HepG2 (cell line): ENCODE data around the gene TECRL. TPM values are rescaled to one million over a fixed set of nuclear protein-coding genes. Genes with fewer than 3 reads are reported as not detected.

Experiments
- ATAC-seq: fragments of 200-7000 bp; cut with Tn5 transposase; 3 replicates; pipeline ENCODE4 v1.9.1; 2020; ENCODE audit warnings: mild to moderate bottlenecking, moderate library complexity
- BruUV-seq: library from RNA; stranded (reverse); fragments of 400-500 nt; replicated peaks from 2 replicates; lab custom pipeline; 2021; lab: Mats Ljungman, UMichigan
- CTCF ChIA-PET: fragments of 300-600 bp; formaldehyde crosslinking; extraction: SDS; loops from one replicate; lab custom pipeline; 2021; ENCODE audit warnings: low total read pairs, inconsistent platforms, low intra/inter-chr PET ratio; lab: Yijun Ruan, JAX
- POLR2A ChIA-PET: fragments of 350-600 bp; sonication (Branson Sonifier 250); formaldehyde crosslinking; loops from one replicate; lab custom pipeline; 2020; ENCODE audit warnings: antibody characterized with exemption, inconsistent platforms; lab: Yijun Ruan, JAX
- DNase-seq: peaks from one replicate; pipeline ENCODE4 v3.0.0-alpha.2; 2015; ENCODE audit warnings: low spot score
- FAIRE-seq: peaks from 3 replicates; lab custom pipeline; 2011; peaks lifted over from hg19 to GRCh38; lab: Jason Lieb, UNC
- H2AFZ ChIP-seq: one replicate; pipeline ENCODE4 v1.6.1; 2011; ENCODE audit warnings: low read length, inconsistent platforms
- H3K27ac ChIP-seq: fragments of 300-600 bp; 3 replicates; pipeline ENCODE4 v1.8.0; 2011; ENCODE audit warnings: mixed run types, mild to moderate bottlenecking, mixed read lengths, low read length, inconsistent platforms; ENCODE audit not compliant: insufficient read depth; ENCODE audit errors: extremely low read length
- H3K27me3 ChIP-seq, 2 experiments: fragments of 200-600 bp in 1 of 2; 2 replicates in 1 of 2; 3 replicates in 1 of 2; pipeline versions ENCODE4 v1.6.0 to v1.8.0; 2011; ENCODE audit warnings: low read length in 2 of 2, mild to moderate bottlenecking in 2 of 2, moderate library complexity in 2 of 2, inconsistent platforms in 1 of 2; ENCODE audit not compliant: insufficient read depth in 2 of 2, control insufficient read depth in 1 of 2
- H3K36me3 ChIP-seq, 2 experiments: fragments of 200-600 bp in 1 of 2; replicated peaks in 1 of 2; 2 replicates in 1 of 2; 3 replicates in 1 of 2; pipeline versions ENCODE4 v1.5.1 to v1.8.0; 2011; ENCODE audit warnings: low read length in 2 of 2, inconsistent platforms in 1 of 2; ENCODE audit not compliant: insufficient read depth in 2 of 2, control insufficient read depth in 1 of 2
- H3K4me1 ChIP-seq: 2 replicates; pipeline ENCODE4 v1.5.1; 2012; ENCODE audit warnings: low read length, inconsistent platforms; ENCODE audit not compliant: insufficient read depth
- H3K4me2 ChIP-seq: 2 replicates; pipeline ENCODE4 v1.6.0; 2011; ENCODE audit warnings: low read depth, low read length, inconsistent platforms
- H3K4me3 ChIP-seq, 3 experiments: fragments of 200-600 bp in 1 of 3; sonication (generic), shearing (Covaris generic) in 1 of 3; replicated peaks in 1 of 3; 2 replicates each; pipeline ENCODE4 v1.5.1; 2011 to 2016; ENCODE audit warnings: low read length in 3 of 3, inconsistent platforms in 2 of 3, low read depth in 2 of 3, mild to moderate bottlenecking in 2 of 3, control low read depth in 1 of 3, mixed read lengths in 1 of 3; ENCODE audit not compliant: insufficient read depth in 1 of 3
- H3K79me2 ChIP-seq: one replicate; pipeline ENCODE4 v1.6.1; 2011; ENCODE audit warnings: low read length, inconsistent platforms; ENCODE audit not compliant: insufficient read depth
- H3K9ac ChIP-seq: 2 replicates; pipeline ENCODE4 v1.6.0; 2011; ENCODE audit warnings: mild to moderate bottlenecking, low read depth, low read length, inconsistent platforms; ENCODE audit not compliant: insufficient read depth
- H3K9me3 ChIP-seq: 2 replicates; pipeline ENCODE4 v1.5.1; 2012; ENCODE audit warnings: mild to moderate bottlenecking, low read length
- H4K20me1 ChIP-seq: 2 replicates; pipeline ENCODE4 v1.6.0; 2011; ENCODE audit warnings: inconsistent platforms, mild to moderate bottlenecking, low read length, moderate library complexity; ENCODE audit not compliant: insufficient read depth
- GATAD1 ChIP-seq: IDR thresholded peaks from 2 replicates; pipeline ENCODE4 v1.6.1; 2016; ENCODE audit warnings: missing genetic modification reagents, missing compliant biosample characterization
- MIER3 ChIP-seq: IDR thresholded peaks from 2 replicates; pipeline ENCODE4 v1.6.1; 2016; ENCODE audit warnings: missing compliant biosample characterization, borderline replicate concordance
- NFE2 ChIP-seq: sonication (generic); formaldehyde crosslinking; IDR thresholded peaks from 2 replicates; pipeline ENCODE4 v1.4.0; 2020; ENCODE audit warnings: missing genetic modification reagents
- POLR2AphosphoS2 ChIP-seq: IDR thresholded peaks from 2 replicates; pipeline ENCODE4 v1.6.1; 2011; ENCODE audit warnings: low read depth, low read length, improper control_type of control experiment
- RAD51 ChIP-seq: fragments of 450-650 bp; IDR thresholded peaks from 2 replicates; pipeline ENCODE4 v1.6.1; 2016; ENCODE audit warnings: borderline replicate concordance
- RCOR2 ChIP-seq: IDR thresholded peaks from 2 replicates; pipeline ENCODE4 v1.6.1; 2016; ENCODE audit warnings: missing biosample characterization, missing genetic modification reagents
- RXRA ChIP-seq: sonication (generic); formaldehyde crosslinking; IDR thresholded peaks from 2 replicates; pipeline ENCODE4 v1.5.1; 2020; ENCODE audit warnings: missing genetic modification reagents
- SP2 ChIP-seq: sonication (generic); formaldehyde crosslinking; IDR thresholded peaks from 2 replicates; pipeline ENCODE4 v1.5.1; 2020; ENCODE audit warnings: mild to moderate bottlenecking, missing genetic modification reagents
- ZNF614 ChIP-seq: IDR thresholded peaks from 2 replicates; pipeline ENCODE4 v1.6.1; 2018; ENCODE audit warnings: missing biosample characterization, missing genetic modification reagents, inconsistent platforms, borderline replicate concordance
- ZNF792 ChIP-seq: IDR thresholded peaks from 2 replicates; pipeline ENCODE4 v1.6.1; 2016
- in situ Hi-C: cut with HindIII; loops from 2 replicates; pipeline ENCODE4 v1.10.0; 2017; ENCODE audit warnings: low pct_unique_long_range_greater_than_20kb; ENCODE audit not compliant: extremely low pct_ligation_motif_present
- intact Hi-C: fragments of 100-400 bp; cut with micrococcal nuclease; formaldehyde crosslinking; loops from one replicate; pipeline ENCODE4 v1.10.0; 2022; ENCODE audit not compliant: unreplicated experiment
- polyA plus RNA-seq, 8 experiments: library from polyadenylated mRNA; depleted of rRNA in 3 of 8; stranded (reverse) in 7 of 8; unstranded in 1 of 8; fragments of >200 nt; fragmentation: Illumina TruSeq in 4 of 8; extraction: Trizol in 4 of 8; gene quantifications; 2 replicates each; pipeline versions ENCODE4 v1.2.1 to v1.2.3, GENCODE V29; 2011 to 2016; ENCODE audit warnings: low read depth in 4 of 8, missing spikeins in 1 of 8, mixed read lengths in 1 of 8; ENCODE audit not compliant: insufficient read depth in 1 of 8
- total RNA-seq, 5 experiments: library from RNA; depleted of rRNA; stranded (reverse); fragments of >200 nt; fragmentation: Illumina TruSeq; extraction: Trizol; gene quantifications; 2 replicates each; pipeline ENCODE4 v1.2.3, GENCODE V29; 2016; ENCODE audit warnings: low read depth in 1 of 5
- TF ChIP-seq, protein P1 (sequence below): conservative IDR thresholded peaks from 2 replicates; pipeline ENCODE4 v1.6.1; 2018; ENCODE audit warnings: missing genetic modification reagents
- TF ChIP-seq, protein P2 (sequence below): sonication (generic); formaldehyde crosslinking; IDR thresholded peaks from 2 replicates; pipeline ENCODE4 v1.4.0; 2020; ENCODE audit warnings: missing genetic modification reagents, borderline replicate concordance
- TF ChIP-seq, protein P3 (sequence below): fragments of 450-650 bp; IDR thresholded peaks from 2 replicates; pipeline ENCODE4 v1.6.1; 2016

Gene TECRL
- total and polyA plus RNA-seq, 2 of the 13 experiments (the other 11 are each of a cell fraction or from before 2014, with no cell fraction given): not detected

DNA sequence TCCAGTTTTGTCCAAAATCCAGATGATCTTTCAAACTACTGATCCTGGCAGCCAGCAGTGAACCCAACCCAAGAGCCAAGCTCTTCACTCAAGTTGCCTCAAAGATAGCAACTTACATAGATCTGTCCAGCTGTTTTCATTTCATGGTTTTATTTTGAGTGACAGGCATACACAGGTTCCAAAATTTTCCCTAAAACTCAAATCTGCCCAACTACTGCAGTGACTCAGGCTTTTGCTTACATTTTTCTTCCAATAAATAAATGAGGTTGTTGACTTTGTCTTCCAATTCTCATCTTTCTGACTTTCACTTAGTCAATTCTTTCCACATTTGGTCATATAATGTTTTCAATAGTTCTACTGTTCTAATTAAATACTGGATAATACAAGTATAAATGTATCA, 158.8 kb downstream of the TECRL start:
- TF ChIP-seq RXRA: no peak
- FAIRE-seq (no peak), DNase-seq (no peak), ATAC-seq (no peak)
- intact Hi-C loops: no loop called here
- in situ Hi-C loops: no loop called here
- Histone ChIP-seq H4K20me1 (no peaks in the 10 kb centered on the region), H3K4me2 (no peak overlapping the region), H3K27me3 (no peaks in the 10 kb centered on the region), H3K9ac (no peak overlapping the region), H3K79me2 (no peaks in the 10 kb centered on the region), H3K27ac (no peak overlapping the region), H3K9me3 (0 out of 2 replicates have a peak, but pooled peaks cover 7% of the 10 kb centered on the region), H2AFZ (no peak overlapping the region), H3K4me1 (no peaks in the 10 kb centered on the region), H3K36me3 (no peaks in the 10 kb centered on the region), H3K4me3 (no peak overlapping the region)
- CTCF ChIA-PET: no interaction called here
- no TSS peak for BruUV-seq
- POLR2A ChIA-PET: no interaction called here

DNA sequence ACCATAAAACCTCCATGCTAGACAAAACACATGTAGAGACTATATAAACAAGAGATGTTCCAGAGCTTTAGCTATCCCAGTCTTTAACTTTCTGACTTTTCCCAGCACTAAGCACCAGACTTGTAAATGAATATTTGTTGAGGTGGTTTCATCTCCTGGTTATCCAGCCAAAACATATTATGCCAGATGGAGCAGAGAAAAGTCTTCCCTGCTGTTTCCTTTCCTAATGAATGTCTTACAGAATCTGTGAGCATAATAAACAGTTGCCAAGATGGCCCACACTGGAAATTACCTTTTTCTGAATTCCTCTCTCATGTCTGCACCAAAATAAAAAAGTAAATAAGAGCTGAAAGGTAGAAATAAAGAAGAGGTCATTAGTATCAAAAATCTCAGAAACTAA, 159.2 kb downstream of the TECRL start:
- Histone ChIP-seq H3K9me3 (0 out of 2 replicates have a peak, but pooled peaks cover 7% of the 10 kb centered on the region), H3K4me1 (no peaks in the 10 kb centered on the region), H3K4me2 (no peak overlapping the region), H4K20me1 (no peaks in the 10 kb centered on the region), H3K36me3 (no peaks in the 10 kb centered on the region), H2AFZ (no peak overlapping the region), H3K9ac (no peak overlapping the region), H3K79me2 (no peaks in the 10 kb centered on the region), H3K4me3 (no peak overlapping the region), H3K27ac (no peak overlapping the region), H3K27me3 (no peaks in the 10 kb centered on the region)
- no peak for DNase-seq
- ATAC-seq: no peak
- no peak for FAIRE-seq
- BruUV-seq: no TSS peak
- CTCF ChIA-PET: no interaction called here
- POLR2A ChIA-PET: no interaction called here
- TF ChIP-seq GATAD1 (no peak), SP2 (CRISPR knock-in tag) (no peak), ZNF792 (no peak), ZNF614 (CRISPR knock-in tag) (no peak), POLR2AphosphoS2 (no peak), RCOR2 (CRISPR knock-in tag) (no peak), NFE2 (no peak), MIER3 (CRISPR knock-in tag) (no peak), RAD51 (no peak)
- TF ChIP-seq, protein P1, sequence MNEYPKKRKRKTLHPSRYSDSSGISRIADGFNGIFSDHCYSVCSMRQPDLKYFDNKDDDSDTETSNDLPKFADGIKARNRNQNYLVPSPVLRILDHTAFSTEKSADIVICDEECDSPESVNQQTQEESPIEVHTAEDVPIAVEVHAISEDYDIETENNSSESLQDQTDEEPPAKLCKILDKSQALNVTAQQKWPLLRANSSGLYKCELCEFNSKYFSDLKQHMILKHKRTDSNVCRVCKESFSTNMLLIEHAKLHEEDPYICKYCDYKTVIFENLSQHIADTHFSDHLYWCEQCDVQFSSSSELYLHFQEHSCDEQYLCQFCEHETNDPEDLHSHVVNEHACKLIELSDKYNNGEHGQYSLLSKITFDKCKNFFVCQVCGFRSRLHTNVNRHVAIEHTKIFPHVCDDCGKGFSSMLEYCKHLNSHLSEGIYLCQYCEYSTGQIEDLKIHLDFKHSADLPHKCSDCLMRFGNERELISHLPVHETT: no peak
- TF ChIP-seq, protein P2, sequence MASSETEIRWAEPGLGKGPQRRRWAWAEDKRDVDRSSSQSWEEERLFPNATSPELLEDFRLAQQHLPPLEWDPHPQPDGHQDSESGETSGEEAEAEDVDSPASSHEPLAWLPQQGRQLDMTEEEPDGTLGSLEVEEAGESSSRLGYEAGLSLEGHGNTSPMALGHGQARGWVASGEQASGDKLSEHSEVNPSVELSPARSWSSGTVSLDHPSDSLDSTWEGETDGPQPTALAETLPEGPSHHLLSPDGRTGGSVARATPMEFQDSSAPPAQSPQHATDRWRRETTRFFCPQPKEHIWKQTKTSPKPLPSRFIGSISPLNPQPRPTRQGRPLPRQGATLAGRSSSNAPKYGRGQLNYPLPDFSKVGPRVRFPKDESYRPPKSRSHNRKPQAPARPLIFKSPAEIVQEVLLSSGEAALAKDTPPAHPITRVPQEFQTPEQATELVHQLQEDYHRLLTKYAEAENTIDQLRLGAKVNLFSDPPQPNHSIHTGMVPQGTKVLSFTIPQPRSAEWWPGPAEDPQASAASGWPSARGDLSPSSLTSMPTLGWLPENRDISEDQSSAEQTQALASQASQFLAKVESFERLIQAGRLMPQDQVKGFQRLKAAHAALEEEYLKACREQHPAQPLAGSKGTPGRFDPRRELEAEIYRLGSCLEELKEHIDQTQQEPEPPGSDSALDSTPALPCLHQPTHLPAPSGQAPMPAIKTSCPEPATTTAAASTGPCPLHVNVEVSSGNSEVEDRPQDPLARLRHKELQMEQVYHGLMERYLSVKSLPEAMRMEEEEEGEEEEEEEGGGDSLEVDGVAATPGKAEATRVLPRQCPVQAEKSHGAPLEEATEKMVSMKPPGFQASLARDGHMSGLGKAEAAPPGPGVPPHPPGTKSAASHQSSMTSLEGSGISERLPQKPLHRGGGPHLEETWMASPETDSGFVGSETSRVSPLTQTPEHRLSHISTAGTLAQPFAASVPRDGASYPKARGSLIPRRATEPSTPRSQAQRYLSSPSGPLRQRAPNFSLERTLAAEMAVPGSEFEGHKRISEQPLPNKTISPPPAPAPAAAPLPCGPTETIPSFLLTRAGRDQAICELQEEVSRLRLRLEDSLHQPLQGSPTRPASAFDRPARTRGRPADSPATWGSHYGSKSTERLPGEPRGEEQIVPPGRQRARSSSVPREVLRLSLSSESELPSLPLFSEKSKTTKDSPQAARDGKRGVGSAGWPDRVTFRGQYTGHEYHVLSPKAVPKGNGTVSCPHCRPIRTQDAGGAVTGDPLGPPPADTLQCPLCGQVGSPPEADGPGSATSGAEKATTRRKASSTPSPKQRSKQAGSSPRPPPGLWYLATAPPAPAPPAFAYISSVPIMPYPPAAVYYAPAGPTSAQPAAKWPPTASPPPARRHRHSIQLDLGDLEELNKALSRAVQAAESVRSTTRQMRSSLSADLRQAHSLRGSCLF: no peak
- TF ChIP-seq, protein P3, sequence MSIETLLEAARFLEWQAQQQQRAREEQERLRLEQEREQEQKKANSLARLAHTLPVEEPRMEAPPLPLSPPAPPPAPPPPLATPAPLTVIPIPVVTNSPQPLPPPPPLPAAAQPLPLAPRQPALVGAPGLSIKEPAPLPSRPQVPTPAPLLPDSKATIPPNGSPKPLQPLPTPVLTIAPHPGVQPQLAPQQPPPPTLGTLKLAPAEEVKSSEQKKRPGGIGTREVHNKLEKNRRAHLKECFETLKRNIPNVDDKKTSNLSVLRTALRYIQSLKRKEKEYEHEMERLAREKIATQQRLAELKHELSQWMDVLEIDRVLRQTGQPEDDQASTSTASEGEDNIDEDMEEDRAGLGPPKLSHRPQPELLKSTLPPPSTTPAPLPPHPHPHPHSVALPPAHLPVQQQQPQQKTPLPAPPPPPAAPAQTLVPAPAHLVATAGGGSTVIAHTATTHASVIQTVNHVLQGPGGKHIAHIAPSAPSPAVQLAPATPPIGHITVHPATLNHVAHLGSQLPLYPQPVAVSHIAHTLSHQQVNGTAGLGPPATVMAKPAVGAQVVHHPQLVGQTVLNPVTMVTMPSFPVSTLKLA: no peak
- in situ Hi-C loops (no loop called here), intact Hi-C loops (no loop called here)
